ENCODE results near the gene PDGFC. TPM values are rescaled to one million over a fixed set of nuclear protein-coding genes. Genes with fewer than 3 reads are reported as not detected.

The PDGFC gene
- total RNA-seq, 1 experiment from 2014 or later = 33.1 TPM

GRCh38 chr4:157012296-157012695, 40.7 kb upstream of the PDGFC start:
- POLR2A ChIA-PET (ENCODE audit: unreplicated experiment) = no interaction called here
- CTCF ChIA-PET = no interaction called here
- intact Hi-C loops (cut with micrococcal nuclease; ENCODE audit: unreplicated experiment) = loop anchor here (2.0 kb wide), 1 partner anchor 41 kb away; the partner anchor contains the start of gene PDGFC
- no peaks in the 10 kb centered on the region for H3K27me3 ChIP-seq (ENCODE audit: insufficient read depth, low read depth)
- H4K20me1 ChIP-seq (ENCODE audit: insufficient read depth) = no peaks in the 10 kb centered on the region
- H3K4me1 ChIP-seq (replicated peaks; ENCODE audit: insufficient read depth) = no peaks in the 10 kb centered on the region; the same call in 1 of the 2 replicates
- no peak overlapping the region for H3K4me3 ChIP-seq
- no peaks in the 10 kb centered on the region for H3K36me3 ChIP-seq (ENCODE audit: low read depth)
- no peaks in the 10 kb centered on the region for H3K9me2 ChIP-seq (ENCODE audit: insufficient read depth)
- no peak for TF ChIP-seq EZH2 (IDR thresholded peaks at IDR 0.05; ENCODE audit: low read depth)
- TF ChIP-seq, protein P1, sequence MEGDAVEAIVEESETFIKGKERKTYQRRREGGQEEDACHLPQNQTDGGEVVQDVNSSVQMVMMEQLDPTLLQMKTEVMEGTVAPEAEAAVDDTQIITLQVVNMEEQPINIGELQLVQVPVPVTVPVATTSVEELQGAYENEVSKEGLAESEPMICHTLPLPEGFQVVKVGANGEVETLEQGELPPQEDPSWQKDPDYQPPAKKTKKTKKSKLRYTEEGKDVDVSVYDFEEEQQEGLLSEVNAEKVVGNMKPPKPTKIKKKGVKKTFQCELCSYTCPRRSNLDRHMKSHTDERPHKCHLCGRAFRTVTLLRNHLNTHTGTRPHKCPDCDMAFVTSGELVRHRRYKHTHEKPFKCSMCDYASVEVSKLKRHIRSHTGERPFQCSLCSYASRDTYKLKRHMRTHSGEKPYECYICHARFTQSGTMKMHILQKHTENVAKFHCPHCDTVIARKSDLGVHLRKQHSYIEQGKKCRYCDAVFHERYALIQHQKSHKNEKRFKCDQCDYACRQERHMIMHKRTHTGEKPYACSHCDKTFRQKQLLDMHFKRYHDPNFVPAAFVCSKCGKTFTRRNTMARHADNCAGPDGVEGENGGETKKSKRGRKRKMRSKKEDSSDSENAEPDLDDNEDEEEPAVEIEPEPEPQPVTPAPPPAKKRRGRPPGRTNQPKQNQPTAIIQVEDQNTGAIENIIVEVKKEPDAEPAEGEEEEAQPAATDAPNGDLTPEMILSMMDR (conservative IDR thresholded peaks at IDR 0.05) = no peak
- no TSS peak for BruUV-seq (replicated peaks)
- H3F3A ChIP-seq (ENCODE audit: insufficient read depth, low read depth) = no peaks in the 10 kb centered on the region
- H3K27ac ChIP-seq = no peak overlapping the region
- no peaks in the 10 kb centered on the region for H3K9me3 ChIP-seq (ENCODE audit: insufficient read depth, low read depth)
- DNase-seq = no peak
- H3K4me2 ChIP-seq = no peak overlapping the region
- no peak overlapping the region for H2AFZ ChIP-seq
- H3K79me2 ChIP-seq (ENCODE audit: low read depth) = no peaks in the 10 kb centered on the region

- DNase-seq = no peak
- Histone ChIP-seq H3K4me3 (no peak overlapping the region), H3K9me2 (ENCODE audit: insufficient read depth) (no peaks in the 10 kb centered on the region), H3K4me1 (replicated peaks; ENCODE audit: insufficient read depth) (no peaks in the 10 kb centered on the region; the same call in 1 of the 2 replicates), H3K36me3 (ENCODE audit: low read depth) (no peaks in the 10 kb centered on the region), H3K9me3 (ENCODE audit: insufficient read depth, low read depth) (no peaks in the 10 kb centered on the region), H2AFZ (no peak overlapping the region), H3K27me3 (ENCODE audit: insufficient read depth, low read depth) (no peaks in the 10 kb centered on the region), H3K27ac (no peak overlapping the region), H3K4me2 (no peak overlapping the region), H3F3A (ENCODE audit: insufficient read depth, low read depth) (no peaks in the 10 kb centered on the region), H4K20me1 (ENCODE audit: insufficient read depth) (no peaks in the 10 kb centered on the region), H3K79me2 (ENCODE audit: low read depth) (no peaks in the 10 kb centered on the region)
- BruUV-seq (replicated peaks) = no TSS peak
- CTCF ChIA-PET = no interaction called here
- TF ChIP-seq, protein P1 (conservative IDR thresholded peaks at IDR 0.05) = no peak
- no peak for TF ChIP-seq EZH2 (IDR thresholded peaks at IDR 0.05; ENCODE audit: low read depth)
- POLR2A ChIA-PET (ENCODE audit: unreplicated experiment) = no interaction called here
- intact Hi-C loops (cut with micrococcal nuclease; ENCODE audit: unreplicated experiment) = no loop called here
Observed at GRCh38 chr4:157010630-157011029, 39.0 kb upstream of the PDGFC start.

GRCh38 chr4:157005831-157006230, 34.2 kb upstream of the PDGFC start:
- Histone ChIP-seq H4K20me1 (ENCODE audit: insufficient read depth) (no peaks in the 10 kb centered on the region), H3K4me1 (replicated peaks; ENCODE audit: insufficient read depth) (no peaks in the 10 kb centered on the region), H3K36me3 (ENCODE audit: low read depth) (no peaks in the 10 kb centered on the region), H3K4me2 (no peak overlapping the region), H2AFZ (no peak overlapping the region), H3K79me2 (ENCODE audit: low read depth) (no peaks in the 10 kb centered on the region), H3K9me2 (ENCODE audit: insufficient read depth) (no peaks in the 10 kb centered on the region), H3K27me3 (ENCODE audit: insufficient read depth, low read depth) (no peaks in the 10 kb centered on the region), H3K27ac (no peak overlapping the region), H3K9me3 (ENCODE audit: insufficient read depth, low read depth) (no peaks in the 10 kb centered on the region), H3F3A (ENCODE audit: insufficient read depth, low read depth) (no peaks in the 10 kb centered on the region), H3K4me3 (no peak overlapping the region)
- DNase-seq = no peak
- ChIA-PET POLR2A (ENCODE audit: unreplicated experiment) (no interaction called here), CTCF (no interaction called here)
- TF ChIP-seq EZH2 (IDR thresholded peaks at IDR 0.05; ENCODE audit: low read depth) = no peak
- TF ChIP-seq, protein P1 (conservative IDR thresholded peaks at IDR 0.05) = no peak
- intact Hi-C loops (cut with micrococcal nuclease; ENCODE audit: unreplicated experiment) = no loop called here
- no TSS peak for BruUV-seq (replicated peaks)

Data from PC-9 (cell line).